GM12878 (cell line): ENCODE results near the gene RPL37. TPM values are rescaled to one million over a fixed set of nuclear protein-coding genes. Genes with fewer than 3 reads are reported as not detected.

Experiments
- ATAC-seq: fragments of 200-7000 bp; cut with Tn5 transposase; 3 replicates; pipeline ENCODE4 v1.9.1; 2020; ENCODE audit warnings: mild to moderate bottlenecking, moderate library complexity
- BruUV-seq: library from RNA; stranded (reverse); fragments of 400-500 nt; replicated peaks from 2 replicates; lab custom pipeline; 2021; lab: Mats Ljungman, UMichigan
- CTCF ChIA-PET: fragments of 300-600 bp; sonication (Branson Sonifier 250); formaldehyde crosslinking; extraction: SDS; loops from one replicate; lab custom pipeline; 2021; ENCODE audit warnings: inconsistent platforms; lab: Yijun Ruan, JAX
- POLR2A ChIA-PET: fragments of 350-600 bp; formaldehyde crosslinking; extraction: SDS; loops from one replicate; lab custom pipeline; 2021; ENCODE audit warnings: inconsistent platforms; lab: Charles Lee
- RAD21 ChIA-PET: fragments of 300-600 bp; sonication (Branson Sonifier 250); formaldehyde crosslinking; loops from one replicate; lab custom pipeline; 2023; ENCODE audit warnings: antibody characterized with exemption; ENCODE audit not compliant: unreplicated experiment; lab: Charles Lee
- SMC1A ChIA-PET: fragments of 300-600 bp; sonication (Branson Sonifier 250); formaldehyde crosslinking; loops from one replicate; lab custom pipeline; 2023; ENCODE audit not compliant: unreplicated experiment, uncharacterized antibody; lab: Charles Lee
- DNase-seq: peaks from one replicate; pipeline ENCODE4 v3.0.0-alpha.2; 2011; ENCODE audit warnings: low read depth, low spot score
- FAIRE-seq: peaks from 3 replicates; lab custom pipeline; 2011; peaks lifted over from hg19 to GRCh38; lab: Jason Lieb, UNC
- H2AFZ ChIP-seq: 2 replicates; pipeline ENCODE4 v1.6.0; 2011; ENCODE audit warnings: low read depth, low read length, control low read depth; ENCODE audit not compliant: control insufficient read depth
- H3K27ac ChIP-seq: 2 replicates; pipeline ENCODE4 v1.5.1; 2011; ENCODE audit warnings: control low read depth; ENCODE audit not compliant: control insufficient read depth, insufficient read depth
- H3K27me3 ChIP-seq, 2 experiments: replicated peaks in 1 of 2; 2 replicates each; pipeline versions ENCODE4 v1.6.0 to v1.6.1; 2011; ENCODE audit warnings: low read length in 1 of 2; ENCODE audit not compliant: control insufficient read depth in 2 of 2, insufficient read depth in 2 of 2
- H3K36me3 ChIP-seq, 2 experiments: 2 replicates each; pipeline ENCODE4 v1.5.1; 2011; ENCODE audit warnings: low read length in 1 of 2; ENCODE audit not compliant: control insufficient read depth in 2 of 2, insufficient read depth in 2 of 2
- H3K4me1 ChIP-seq: 2 replicates; pipeline ENCODE4 v1.6.1; 2011; ENCODE audit warnings: mild to moderate bottlenecking, low read length, moderate library complexity, mixed read lengths; ENCODE audit not compliant: control insufficient read depth, insufficient read depth
- H3K4me2 ChIP-seq: 2 replicates; pipeline ENCODE4 v1.6.0; 2011; ENCODE audit warnings: control low read depth; ENCODE audit not compliant: control insufficient read depth, insufficient read depth
- H3K4me3 ChIP-seq: fragments of 200-600 bp; sonication (generic); 2 replicates; pipeline ENCODE4 v1.5.1; 2016
- H3K79me2 ChIP-seq: 2 replicates; pipeline ENCODE4 v1.6.0; 2011; ENCODE audit warnings: low read length; ENCODE audit not compliant: control insufficient read depth, insufficient read depth
- H3K9ac ChIP-seq: 2 replicates; pipeline ENCODE4 v1.8.0; 2011; ENCODE audit warnings: low read length, control low read depth, mixed read lengths; ENCODE audit not compliant: control insufficient read depth, insufficient read depth
- H3K9me3 ChIP-seq: replicated peaks from 3 replicates; pipeline ENCODE4 v1.5.1; 2011; ENCODE audit warnings: mild to moderate bottlenecking, low read length; ENCODE audit not compliant: control insufficient read depth, insufficient read depth
- H4K20me1 ChIP-seq: 2 replicates; pipeline ENCODE4 v1.6.0; 2011; ENCODE audit not compliant: control insufficient read depth, insufficient read depth
- CBX3 ChIP-seq: fragments of 200-600 bp; sonication (generic); IDR thresholded peaks from 2 replicates; pipeline ENCODE4 v1.6.1; 2016; ENCODE audit warnings: low read depth, borderline replicate concordance
- CHD2 ChIP-seq: IDR thresholded peaks from 2 replicates; pipeline ENCODE4 v1.6.1; 2011; ENCODE audit warnings: low read depth, low read length, improper control_type of control experiment, borderline replicate concordance
- CREB1 ChIP-seq: IDR thresholded peaks from 2 replicates; pipeline ENCODE4 v1.6.1; 2012; ENCODE audit warnings: low read depth, mild to moderate bottlenecking, inconsistent platforms
- FOXM1 ChIP-seq: IDR thresholded peaks from 2 replicates; pipeline ENCODE4 v1.6.1; 2012; ENCODE audit warnings: low read depth, mild to moderate bottlenecking, inconsistent platforms, low read length, moderate library complexity
- HDGF ChIP-seq: fragments of 450-650 bp; IDR thresholded peaks from 2 replicates; pipeline ENCODE4 v1.6.1; 2016; ENCODE audit warnings: antibody characterized with exemption
- KAT2A ChIP-seq: conservative IDR thresholded peaks from 2 replicates; pipeline ENCODE4 v1.6.1; 2011; ENCODE audit warnings: low read depth, low read length; ENCODE audit not compliant: control insufficient read depth
- ZBED1 ChIP-seq: IDR thresholded peaks from 2 replicates; pipeline ENCODE4 v1.6.1; 2016; ENCODE audit warnings: borderline replicate concordance
- WGBS: methylation state at CpG from one replicate; pipeline ENCODE4 v1.1.6; 2016; ENCODE audit warnings: low lambda C conversion rate; ENCODE audit not compliant: insufficient replicate concordance, insufficient coverage; ENCODE audit errors: missing lambda C conversion rate; 5-methylcytosine and 5-hydroxymethylcytosine counted together
- in situ Hi-C: fragments of 300-500 bp; cut with MboI; formaldehyde crosslinking; loops from 9 replicates; pipeline ENCODE4 v1.14.3; 2018; ENCODE audit warnings: mixed read lengths
- intact Hi-C: fragments of 100-400 bp; cut with micrococcal nuclease; formaldehyde crosslinking; loops from one replicate; pipeline ENCODE4 v1.14.2; 2022; ENCODE audit not compliant: unreplicated experiment
- polyA plus RNA-seq, 11 experiments: library from polyadenylated mRNA; depleted of rRNA in 4 of 11; unstranded in 6 of 11; stranded (reverse) in 5 of 11; fragments of >200 nt; fragmentation: Nextera tagmentation in 4 of 11; fragmentation: Illumina TruSeq in 1 of 11; extraction: Ambion mirVana in 4 of 11; extraction: Trizol in 1 of 11; gene quantifications; 1 replicate in 1 of 11; 2 replicates in 10 of 11; pipeline versions ENCODE4 v1.2.1 to v1.2.3, GENCODE V29; 2011 to 2016; ENCODE audit warnings: inconsistent platforms in 2 of 11, missing spikeins in 2 of 11, low read depth in 1 of 11
- total RNA-seq, 4 experiments: library from RNA; depleted of rRNA in 3 of 4; stranded (reverse); fragments of >200 nt in 3 of 4; fragmentation: Illumina TruSeq in 1 of 4; extraction: Trizol in 1 of 4; gene quantifications; 2 replicates each; pipeline versions ENCODE4 v1.2.1 to v1.2.3, GENCODE V29; 2013 to 2021

RPL37 gene
- total and polyA plus RNA-seq, 10 of the 15 experiments (the other 5 are each of a cell fraction or from before 2014, with no cell fraction given): 1,697 to 6,216 (median 3,013) TPM

GRCh38 chr5:40834391-40834848, 602 bp downstream of the RPL37 start:
- H3K9ac ChIP-seq: peak overlapping the region; percentile 99
- peak overlapping the region; percentile 92 for H3K4me3 ChIP-seq
- H3K9me3 ChIP-seq: no peaks in the 10 kb centered on the region
- no peaks in the 10 kb centered on the region for H3K27me3 ChIP-seq
- H3K36me3 ChIP-seq: peaks cover 7 to 35% of the 10 kb centered on the region in 2 experiments
- DNase-seq: no peak
- POLR2A ChIA-PET: no interaction called here
- TF ChIP-seq ZBED1 (0 out of 2 replicates have a peak, but pooled peaks have one; percentile 25), CREB1 (0 out of 2 replicates have a peak, but pooled peaks have one; percentile 16), KAT2A (no peak), CHD2 (no peak), FOXM1 (no peak), HDGF (no peak), CBX3 (no peak)
- TF ChIP-seq, all 136 proteins: peak for 2
- Histone ChIP-seq H3K4me2 (peak overlapping the region; percentile 82), H3K27ac (peak overlapping the region; percentile 97), H3K4me1 (peaks cover 11% of the 10 kb centered on the region), H3K79me2 (peaks cover 48% of the 10 kb centered on the region), H2AFZ (peak overlapping the region; percentile 49; the same call in 1 of the 2 replicates), H4K20me1 (no peaks in the 10 kb centered on the region; the same call in 1 of the 2 replicates)
- in situ Hi-C loops: loop anchor here (5.0 to 10.0 kb wide), 3 partner anchors 350 to 1760 kb away; partner anchors contain the start of genes RICTOR and RIMOC1
- peak; percentile 27 for ATAC-seq
- ChIA-PET RAD21 (no interaction called here), SMC1A (interaction anchor here (1.1 kb wide), 1 partner anchor 39 kb away, joined by 3 read pairs; no protein-coding TSS in a partner anchor), CTCF (no interaction called here)
- under 1% methylated on average over 21 of the region's 21 CpGs for WGBS
- TSS peak; percentile 71 for BruUV-seq
- no peak for FAIRE-seq
- intact Hi-C loops: loop anchor here (10.0 kb wide), 1 partner anchor 350 kb away; no protein-coding TSS in a partner anchor
